Measurements from ENCODE around the gene ISCU. TPM values are rescaled to one million over a fixed set of nuclear protein-coding genes. Genes with fewer than 3 reads are reported as not detected.

The ISCU gene
- total RNA-seq, 1 donor from 2014 or later = 78.9 TPM

- Mint-ChIP-seq H3K27me3 (ENCODE audit: insufficient read depth, low read depth) (peaks cover 7% of the 10 kb centered on the region), H3K4me1 (peaks cover 36% of the 10 kb centered on the region), H3K4me3 (peak overlapping the region; percentile 39), H3K9me3 (no peaks in the 10 kb centered on the region), H3K36me3 (peaks cover 53% of the 10 kb centered on the region), H3K27ac (peak overlapping the region; percentile 75)
- Histone ChIP-seq H3K9ac (no peak overlapping the region), H3K9me3 (ENCODE audit: low read depth) (no peaks in the 10 kb centered on the region), H3K4me1 (peaks cover 38% of the 10 kb centered on the region), H3F3A (ENCODE audit: low read depth) (peaks cover 47% of the 10 kb centered on the region), H3K27me3 (no peaks in the 10 kb centered on the region), H3K4me2 (peak overlapping the region; percentile 62), H4K20me1 (ENCODE audit: low read depth) (peaks cover 47% of the 10 kb centered on the region), H3K4me3 (peak overlapping the region; percentile 3), H2AFZ (replicated peaks) (no peak overlapping the region), H3K27ac (peak overlapping the region; percentile 95), H3K79me2 (ENCODE audit: low read depth) (peaks cover 34% of the 10 kb centered on the region), H3K36me3 (peaks cover 9% of the 10 kb centered on the region)
- no peak for TF ChIP-seq EZH2phosphoT487 (IDR thresholded peaks at IDR 0.05)
- TF ChIP-seq CTCF (IDR thresholded peaks at IDR 0.05) = no peak
- TF ChIP-seq EZH2 (IDR thresholded peaks at IDR 0.05) = no peak
- DNase-seq (ENCODE audit: low spot score) = no peak
These were observed 35.3 kb upstream of the ISCU start for GRCh38 chr12:108527166-108527496.

- no peak overlapping the region for H3K9ac ChIP-seq
- Mint-ChIP-seq H3K27ac (no peak overlapping the region), H3K27me3 (ENCODE audit: insufficient read depth, low read depth) (peaks cover 3% of the 10 kb centered on the region), H3K4me1 (peaks cover 33% of the 10 kb centered on the region), H3K36me3 (peaks cover 44% of the 10 kb centered on the region), H3K9me3 (no peaks in the 10 kb centered on the region), H3K4me3 (no peak overlapping the region)
- H3F3A ChIP-seq (ENCODE audit: low read depth) = peaks cover 41% of the 10 kb centered on the region
- H3K9me3 ChIP-seq (ENCODE audit: low read depth) = no peaks in the 10 kb centered on the region
- no peak overlapping the region for H3K4me3 ChIP-seq
- peaks cover 31% of the 10 kb centered on the region for H3K4me1 ChIP-seq
- no peak overlapping the region for H3K27ac ChIP-seq
- peaks cover 23% of the 10 kb centered on the region for H3K79me2 ChIP-seq (ENCODE audit: low read depth)
- TF ChIP-seq EZH2phosphoT487 (IDR thresholded peaks at IDR 0.05) = no peak
- no peak for TF ChIP-seq CTCF (IDR thresholded peaks at IDR 0.05)
- no peak for TF ChIP-seq EZH2 (IDR thresholded peaks at IDR 0.05)
- H4K20me1 ChIP-seq (ENCODE audit: low read depth) = peaks cover 34% of the 10 kb centered on the region
- H3K36me3 ChIP-seq = no peaks in the 10 kb centered on the region
- DNase-seq (ENCODE audit: low spot score) = no peak
- H2AFZ ChIP-seq (replicated peaks) = no peak overlapping the region
- H3K4me2 ChIP-seq = no peak overlapping the region
- no peaks in the 10 kb centered on the region for H3K27me3 ChIP-seq
These were observed 32.2 kb upstream of the ISCU start for GRCh38 chr12:108530161-108530560.

- Histone ChIP-seq H3K27ac (no peak overlapping the region), H3K79me2 (ENCODE audit: low read depth) (peaks cover 16% of the 10 kb centered on the region), H3K4me1 (peaks cover 15% of the 10 kb centered on the region), H3K27me3 (no peaks in the 10 kb centered on the region), H3K9me3 (ENCODE audit: low read depth) (no peaks in the 10 kb centered on the region), H3K9ac (no peak overlapping the region), H3K36me3 (peaks cover 3% of the 10 kb centered on the region), H3F3A (ENCODE audit: low read depth) (peaks cover 21% of the 10 kb centered on the region), H4K20me1 (ENCODE audit: low read depth) (peaks cover 17% of the 10 kb centered on the region), H3K4me3 (no peak overlapping the region), H2AFZ (replicated peaks) (no peak overlapping the region), H3K4me2 (no peak overlapping the region)
- H3K36me3 Mint-ChIP-seq = peaks cover 39% of the 10 kb centered on the region
- DNase-seq (ENCODE audit: low spot score) = no peak
- H3K27ac Mint-ChIP-seq = no peak overlapping the region
- no peaks in the 10 kb centered on the region for H3K9me3 Mint-ChIP-seq
- H3K4me3 Mint-ChIP-seq = no peak overlapping the region
- TF ChIP-seq CTCF (IDR thresholded peaks at IDR 0.05) (no peak), EZH2phosphoT487 (IDR thresholded peaks at IDR 0.05) (no peak), EZH2 (IDR thresholded peaks at IDR 0.05) (no peak)
- H3K4me1 Mint-ChIP-seq = peaks cover 13% of the 10 kb centered on the region
- H3K27me3 Mint-ChIP-seq (ENCODE audit: insufficient read depth, low read depth) = peaks cover 3% of the 10 kb centered on the region
These were observed 30.2 kb upstream of the ISCU start for GRCh38 chr12:108531929-108532848.

All from neural progenitor cell (in vitro differentiated cells).